ENCODE measurements around the gene IMP3.

IMP3 gene

GRCh38 chr15:75654201-75654907 lies 14.3 kb upstream of the IMP3 start:
- no peaks in the 10 kb centered on the region for H3K9me3 ChIP-seq (ENCODE audit: insufficient read depth, low read length)
- H3K36me3 ChIP-seq (ENCODE audit: insufficient read depth, insufficient read length, low read length) = peaks cover 90% of the 10 kb centered on the region
- TF ChIP-seq YY1 (IDR thresholded peaks at IDR 0.05; ENCODE audit: insufficient read depth, insufficient read length) (no peak), ZNF274 (IDR thresholded peaks at IDR 0.05; ENCODE audit: low read depth, low read length) (no peak), SUZ12 (IDR thresholded peaks at IDR 0.05; ENCODE audit: extremely low read depth, insufficient read depth, insufficient read length) (no peak)
- no peak for DNase-seq (ENCODE audit: low read depth, low spot score)
- no peaks in the 10 kb centered on the region for H3K27me3 ChIP-seq (ENCODE audit: insufficient read depth, insufficient read length)
- peaks cover 23% of the 10 kb centered on the region for H3K4me1 ChIP-seq (ENCODE audit: insufficient read depth, insufficient read length)
- no peak overlapping the region for H3K9ac ChIP-seq (ENCODE audit: insufficient read length, low read depth)
- H3K4me3 ChIP-seq (ENCODE audit: insufficient read length, low read depth) = no peak overlapping the region

GRCh38 chr15:75653347-75653913 lies 13.4 kb upstream of the IMP3 start:
- Histone ChIP-seq H3K4me3 (ENCODE audit: insufficient read length, low read depth) (no peak overlapping the region), H3K4me1 (ENCODE audit: insufficient read depth, insufficient read length) (peaks cover 28% of the 10 kb centered on the region), H3K36me3 (ENCODE audit: insufficient read depth, insufficient read length, low read length) (peaks cover 88% of the 10 kb centered on the region), H3K9me3 (ENCODE audit: insufficient read depth, low read length) (no peaks in the 10 kb centered on the region), H3K27me3 (ENCODE audit: insufficient read depth, insufficient read length) (no peaks in the 10 kb centered on the region), H3K9ac (ENCODE audit: insufficient read length, low read depth) (no peak overlapping the region)
- TF ChIP-seq YY1 (IDR thresholded peaks at IDR 0.05; ENCODE audit: insufficient read depth, insufficient read length) (no peak), SUZ12 (IDR thresholded peaks at IDR 0.05; ENCODE audit: extremely low read depth, insufficient read depth, insufficient read length) (no peak), ZNF274 (IDR thresholded peaks at IDR 0.05; ENCODE audit: low read depth, low read length) (no peak)
- DNase-seq (ENCODE audit: low read depth, low spot score) = no peak

GRCh38 chr15:75651810-75652543 lies 12.0 kb upstream of the IMP3 start:
- Histone ChIP-seq H3K4me1 (ENCODE audit: insufficient read depth, insufficient read length) (peaks cover 28% of the 10 kb centered on the region), H3K9me3 (ENCODE audit: insufficient read depth, low read length) (no peaks in the 10 kb centered on the region), H3K27me3 (ENCODE audit: insufficient read depth, insufficient read length) (peaks cover 3% of the 10 kb centered on the region), H3K36me3 (ENCODE audit: insufficient read depth, insufficient read length, low read length) (peaks cover 74% of the 10 kb centered on the region), H3K9ac (ENCODE audit: insufficient read length, low read depth) (peak overlapping the region; percentile 47), H3K4me3 (ENCODE audit: insufficient read length, low read depth) (no peak overlapping the region)
- TF ChIP-seq YY1 (IDR thresholded peaks at IDR 0.05; ENCODE audit: insufficient read depth, insufficient read length) (no peak), SUZ12 (IDR thresholded peaks at IDR 0.05; ENCODE audit: extremely low read depth, insufficient read depth, insufficient read length) (no peak), ZNF274 (IDR thresholded peaks at IDR 0.05; ENCODE audit: low read depth, low read length) (no peak)
- DNase-seq (ENCODE audit: low read depth, low spot score) = no peak

GRCh38 chr15:75650908-75651809 lies 11.1 kb upstream of the IMP3 start:
- no peaks in the 10 kb centered on the region for H3K9me3 ChIP-seq (ENCODE audit: insufficient read depth, low read length)
- TF ChIP-seq YY1 (IDR thresholded peaks at IDR 0.05; ENCODE audit: insufficient read depth, insufficient read length) (no peak), ZNF274 (IDR thresholded peaks at IDR 0.05; ENCODE audit: low read depth, low read length) (no peak), SUZ12 (IDR thresholded peaks at IDR 0.05; ENCODE audit: extremely low read depth, insufficient read depth, insufficient read length) (no peak)
- peaks cover 28% of the 10 kb centered on the region for H3K4me1 ChIP-seq (ENCODE audit: insufficient read depth, insufficient read length)
- peaks cover 11% of the 10 kb centered on the region for H3K27me3 ChIP-seq (ENCODE audit: insufficient read depth, insufficient read length)
- peaks cover 66% of the 10 kb centered on the region for H3K36me3 ChIP-seq (ENCODE audit: insufficient read depth, insufficient read length, low read length)
- H3K9ac ChIP-seq (ENCODE audit: insufficient read length, low read depth) = peak overlapping the region; percentile 47
- DNase-seq (ENCODE audit: low read depth, low spot score) = no peak
- H3K4me3 ChIP-seq (ENCODE audit: insufficient read length, low read depth) = no peak overlapping the region

- peak overlapping the region; percentile 2 for H3K9ac ChIP-seq (ENCODE audit: insufficient read length, low read depth)
- H3K36me3 ChIP-seq (ENCODE audit: insufficient read depth, insufficient read length, low read length) = peaks cover 53% of the 10 kb centered on the region
- peaks cover 28% of the 10 kb centered on the region for H3K4me1 ChIP-seq (ENCODE audit: insufficient read depth, insufficient read length)
- H3K27me3 ChIP-seq (ENCODE audit: insufficient read depth, insufficient read length) = peaks cover 19% of the 10 kb centered on the region
- H3K9me3 ChIP-seq (ENCODE audit: insufficient read depth, low read length) = no peaks in the 10 kb centered on the region
- no peak overlapping the region for H3K4me3 ChIP-seq (ENCODE audit: insufficient read length, low read depth)
- no peak for DNase-seq (ENCODE audit: low read depth, low spot score)
- no peak for TF ChIP-seq YY1 (IDR thresholded peaks at IDR 0.05; ENCODE audit: insufficient read depth, insufficient read length)
- no peak for TF ChIP-seq SUZ12 (IDR thresholded peaks at IDR 0.05; ENCODE audit: extremely low read depth, insufficient read depth, insufficient read length)
- no peak for TF ChIP-seq ZNF274 (IDR thresholded peaks at IDR 0.05; ENCODE audit: low read depth, low read length)
Observed at GRCh38 chr15:75649848-75650247, 9.8 kb upstream of the IMP3 start.

GRCh38 chr15:75649045-75649761 lies 9.2 kb upstream of the IMP3 start:
- Histone ChIP-seq H3K4me3 (ENCODE audit: insufficient read length, low read depth) (peak overlapping the region; percentile 85), H3K4me1 (ENCODE audit: insufficient read depth, insufficient read length) (peaks cover 28% of the 10 kb centered on the region), H3K27me3 (ENCODE audit: insufficient read depth, insufficient read length) (peaks cover 19% of the 10 kb centered on the region), H3K36me3 (ENCODE audit: insufficient read depth, insufficient read length, low read length) (peaks cover 47% of the 10 kb centered on the region), H3K9ac (ENCODE audit: insufficient read length, low read depth) (peak overlapping the region; percentile 93), H3K9me3 (ENCODE audit: insufficient read depth, low read length) (no peaks in the 10 kb centered on the region)
- no peak for TF ChIP-seq YY1 (IDR thresholded peaks at IDR 0.05; ENCODE audit: insufficient read depth, insufficient read length)
- TF ChIP-seq SUZ12 (IDR thresholded peaks at IDR 0.05; ENCODE audit: extremely low read depth, insufficient read depth, insufficient read length) = no peak
- TF ChIP-seq ZNF274 (IDR thresholded peaks at IDR 0.05; ENCODE audit: low read depth, low read length) = no peak
- DNase-seq (ENCODE audit: low read depth, low spot score) = no peak

All from NT2/D1 (cell line).